Endothelial cell of umbilical vein (primary cell): Measurements from ENCODE around the gene NELFA. TPM values are rescaled to one million over a fixed set of nuclear protein-coding genes. Genes with fewer than 3 reads are reported as not detected.

ENCODE experiments used
- BruUV-seq: library from RNA; stranded (reverse); fragments of 400-500 nt; replicated peaks from 2 replicates; lab custom pipeline; 2021; lab: Mats Ljungman, UMichigan
- CTCF ChIA-PET: fragments of 300-600, 350-600 bp; sonication (Branson Sonifier 250); formaldehyde crosslinking; loops from one replicate; lab custom pipeline; 2021; ENCODE audit warnings: antibody characterized with exemption, inconsistent platforms; lab: Charles Lee
- POLR2A ChIA-PET: fragments of 300-600, 350-600 bp; sonication (Branson Sonifier 250); formaldehyde crosslinking; loops from one replicate; lab custom pipeline; 2021; ENCODE audit warnings: antibody characterized with exemption, inconsistent platforms; lab: Charles Lee
- DNase-seq: peaks from one replicate; pipeline ENCODE4 v3.0.0-alpha.2; 2011; ENCODE audit warnings: low read depth, low spot score
- FAIRE-seq: peaks from 2 replicates; lab custom pipeline; 2011; peaks lifted over from hg19 to GRCh38; lab: Jason Lieb, UNC
- H2AFZ ChIP-seq: 2 replicates; pipeline ENCODE4 v1.6.0; 2012; ENCODE audit warnings: low read depth, low read length, control low read depth, inconsistent platforms
- H3K27ac ChIP-seq: 2 replicates; pipeline ENCODE4 v1.5.1; 2011; ENCODE audit warnings: low read depth, mild to moderate bottlenecking, control low read depth, low read length, moderate library complexity; ENCODE audit not compliant: insufficient read depth
- H3K27me3 ChIP-seq, 2 experiments: 2 replicates each; pipeline versions ENCODE4 v1.6.0 to v1.6.1; 2011; ENCODE audit warnings: low read length in 2 of 2, mixed read lengths in 1 of 2; ENCODE audit not compliant: control insufficient read depth in 2 of 2, insufficient read depth in 2 of 2
- H3K36me3 ChIP-seq, 2 experiments: 2 replicates in 1 of 2; 3 replicates in 1 of 2; pipeline ENCODE4 v1.5.1; 2011; ENCODE audit warnings: low read length in 2 of 2, mild to moderate bottlenecking in 1 of 2, moderate library complexity in 1 of 2; ENCODE audit not compliant: control insufficient read depth in 2 of 2, insufficient read depth in 2 of 2; ENCODE audit errors: extremely low read depth in 1 of 2
- H3K4me1 ChIP-seq: 3 replicates; pipeline ENCODE4 v1.5.1; 2011; ENCODE audit warnings: mild to moderate bottlenecking, low read length; ENCODE audit not compliant: control insufficient read depth, insufficient read depth; ENCODE audit errors: extremely low read depth
- H3K4me2 ChIP-seq: 2 replicates; pipeline ENCODE4 v1.6.1; 2011; ENCODE audit warnings: low read length, control low read depth, mixed read lengths; ENCODE audit not compliant: insufficient read depth
- H3K4me3 ChIP-seq, 3 experiments: fragments of 200-600 bp in 1 of 3; sonication (generic), shearing (Covaris generic) in 1 of 3; replicated peaks in 1 of 3; 2 replicates each; pipeline ENCODE4 v1.5.1; 2011 to 2016; ENCODE audit warnings: control low read depth in 3 of 3, low read length in 3 of 3, mild to moderate bottlenecking in 2 of 3, inconsistent platforms in 1 of 3, low read depth in 1 of 3, moderate library complexity in 1 of 3; ENCODE audit not compliant: insufficient read depth in 1 of 3
- H3K79me2 ChIP-seq: 2 replicates; pipeline ENCODE4 v1.6.0; 2012; ENCODE audit warnings: low read length, inconsistent platforms; ENCODE audit not compliant: control insufficient read depth, insufficient read depth
- H3K9ac ChIP-seq: replicated peaks from 2 replicates; pipeline ENCODE3; 2011; ENCODE audit warnings: low read length, control low read depth; ENCODE audit not compliant: insufficient read depth; ENCODE audit errors: extremely low read depth
- H3K9me1 ChIP-seq: replicated peaks from 3 replicates; pipeline ENCODE4 v1.6.0; 2011; ENCODE audit warnings: mild to moderate bottlenecking, low read length; ENCODE audit not compliant: control insufficient read depth, insufficient read depth; ENCODE audit errors: extremely low read depth
- H3K9me3 ChIP-seq: replicated peaks from 2 replicates; pipeline ENCODE4 v1.5.1; 2012; ENCODE audit warnings: low read length, inconsistent platforms; ENCODE audit not compliant: control insufficient read depth, insufficient read depth
- H4K20me1 ChIP-seq: replicated peaks from 2 replicates; pipeline ENCODE3; 2011; ENCODE audit warnings: mild to moderate bottlenecking, low read length; ENCODE audit not compliant: control insufficient read depth, insufficient read depth; ENCODE audit errors: extremely low read depth
- CTCF ChIP-seq, 2 donors: IDR thresholded peaks; 1 replicate in 1 of 2; 2 replicates in 1 of 2; pipeline ENCODE4 v1.5.1; 2011; ENCODE audit warnings: low read length in 2 of 2, mild to moderate bottlenecking in 2 of 2, moderate library complexity in 2 of 2, control low read depth in 1 of 2, inconsistent platforms in 1 of 2, low read depth in 1 of 2; ENCODE audit not compliant: insufficient read depth in 1 of 2; ENCODE audit errors: extremely low read depth in 1 of 2
- EZH2 ChIP-seq: IDR thresholded peaks from 2 replicates; pipeline ENCODE4 v1.6.1; 2012; ENCODE audit warnings: borderline replicate concordance, low read depth, mild to moderate bottlenecking, moderate library complexity, low read length, inconsistent platforms; ENCODE audit not compliant: severe bottlenecking
- FOS ChIP-seq: IDR thresholded peaks from 2 replicates; pipeline ENCODE4 v1.6.1; 2011; ENCODE audit warnings: mild to moderate bottlenecking, low read length, moderate library complexity, borderline replicate concordance; ENCODE audit not compliant: insufficient read depth
- GATA2 ChIP-seq: IDR thresholded peaks from 2 replicates; pipeline ENCODE4 v1.7.0; 2011; ENCODE audit warnings: low read depth, mild to moderate bottlenecking, moderate library complexity, mixed read lengths, low read length; ENCODE audit not compliant: insufficient read length, insufficient read depth
- JUN ChIP-seq: IDR thresholded peaks from 2 replicates; pipeline ENCODE4 v1.6.1; 2011; ENCODE audit warnings: borderline replicate concordance, low read depth; ENCODE audit not compliant: insufficient read length, insufficient read depth
- MAX ChIP-seq: IDR thresholded peaks from 2 replicates; pipeline ENCODE4 v1.6.1; 2011; ENCODE audit not compliant: insufficient read depth, insufficient read length
- MYC ChIP-seq: IDR thresholded peaks from one replicate; pipeline ENCODE4 v1.6.1; 2011; ENCODE audit warnings: mild to moderate bottlenecking, low read depth, low read length
- POLR2A ChIP-seq: IDR thresholded peaks from 2 replicates; pipeline ENCODE4 v1.6.1; 2012; ENCODE audit warnings: low read depth, mild to moderate bottlenecking, control low read depth, low read length
- POLR2AphosphoS5 ChIP-seq: IDR thresholded peaks from 2 replicates; pipeline ENCODE4 v1.6.1; 2012; ENCODE audit warnings: low read depth, mild to moderate bottlenecking, control low read depth, low read length, moderate library complexity; ENCODE audit not compliant: insufficient read depth
- dilution Hi-C: fragments of 300-500 bp; cut with MboI; formaldehyde crosslinking; loops from one replicate; pipeline ENCODE4 v1.15.0; 2019; ENCODE audit warnings: low sequenced_read_pairs; ENCODE audit not compliant: extremely low pct_ligation_motif_present
- intact Hi-C: fragments of 100-400 bp; cut with micrococcal nuclease; formaldehyde crosslinking; loops from one replicate; pipeline ENCODE4 v1.10.0; 2022
- polyA plus RNA-seq, 4 experiments: library from polyadenylated mRNA; depleted of rRNA in 3 of 4; stranded (reverse) in 3 of 4; unstranded in 1 of 4; fragments of >200 nt; gene quantifications; 2 replicates each; pipeline versions ENCODE4 v1.2.1 to v1.2.3, GENCODE V29; 2011 to 2012; ENCODE audit warnings: missing spikeins in 1 of 4
- total RNA-seq: library from RNA; stranded (reverse); gene quantifications from 2 replicates; pipeline ENCODE4 v1.2.3, GENCODE V29; 2021

NELFA gene
- total and polyA plus RNA-seq, 2 donors (not counting 3 experiments of a cell fraction or from before 2014, with no cell fraction given): 22.8 to 30.3 TPM

- Histone ChIP-seq H3K9me1 (no peaks in the 10 kb centered on the region), H3K4me1 (no peaks in the 10 kb centered on the region), H3K27ac (no peak overlapping the region), H4K20me1 (no peaks in the 10 kb centered on the region), H3K79me2 (peaks cover 9% of the 10 kb centered on the region), H2AFZ (no peak overlapping the region), H3K36me3 (peaks cover 24 to 50% of the 10 kb centered on the region in 2 experiments), H3K27me3 (no peaks in the 10 kb centered on the region), H3K9me3 (no peaks in the 10 kb centered on the region), H3K9ac (no peak overlapping the region), H3K4me3 (no peak overlapping the region), H3K4me2 (no peak overlapping the region)
- FAIRE-seq (no peak), DNase-seq (no peak)
- BruUV-seq: no TSS peak
- ChIA-PET CTCF (interaction anchor here (0.9 kb wide), 1 partner anchor 12 kb away, joined by 3 read pairs; no protein-coding TSS in a partner anchor), POLR2A (no interaction called here)
- dilution Hi-C loops: no loop called here
- TF ChIP-seq POLR2AphosphoS5: no peak
- TF ChIP-seq GATA2: no peak
- no peak for TF ChIP-seq MYC
- no peak for TF ChIP-seq FOS
- no peak for TF ChIP-seq MAX
- TF ChIP-seq EZH2: no peak
- no peak for TF ChIP-seq POLR2A
- no peak for TF ChIP-seq CTCF (IDR thresholded peaks at IDR 0.05; ENCODE audit: extremely low read depth in 1 of 2, insufficient read depth in 1 of 2, low read depth in 1 of 2, low read length in 2 of 2)
- TF ChIP-seq JUN: no peak
- intact Hi-C loops: no loop called here
Measured at GRCh38 chr4:1975880-1976279, 32.9 kb downstream of the NELFA start.
